Left renal pelvis (tissue), 4 donors: ENCODE measurements around the gene MYBPH. TPM values are rescaled to one million over a fixed set of nuclear protein-coding genes. Genes with fewer than 3 reads are reported as not detected.

Experiments
- DNase-seq, 4 donors: peaks; one replicate each; pipeline ENCODE4 v3.0.0-alpha.2; 2013; ENCODE audit warnings: low read depth in 4 of 4, low spot score in 3 of 4
- polyA plus RNA-seq, 4 donors: library from polyadenylated mRNA; unstranded; fragments of 120-200 nt; gene quantifications; one replicate each; pipeline ENCODE4 v1.2.1, GENCODE V29; 2013; ENCODE audit not compliant: insufficient read length in 4 of 4

The MYBPH gene
- polyA plus RNA-seq, 4 donors: 0.07 to 0.24 (median 0.16) TPM

DNA sequence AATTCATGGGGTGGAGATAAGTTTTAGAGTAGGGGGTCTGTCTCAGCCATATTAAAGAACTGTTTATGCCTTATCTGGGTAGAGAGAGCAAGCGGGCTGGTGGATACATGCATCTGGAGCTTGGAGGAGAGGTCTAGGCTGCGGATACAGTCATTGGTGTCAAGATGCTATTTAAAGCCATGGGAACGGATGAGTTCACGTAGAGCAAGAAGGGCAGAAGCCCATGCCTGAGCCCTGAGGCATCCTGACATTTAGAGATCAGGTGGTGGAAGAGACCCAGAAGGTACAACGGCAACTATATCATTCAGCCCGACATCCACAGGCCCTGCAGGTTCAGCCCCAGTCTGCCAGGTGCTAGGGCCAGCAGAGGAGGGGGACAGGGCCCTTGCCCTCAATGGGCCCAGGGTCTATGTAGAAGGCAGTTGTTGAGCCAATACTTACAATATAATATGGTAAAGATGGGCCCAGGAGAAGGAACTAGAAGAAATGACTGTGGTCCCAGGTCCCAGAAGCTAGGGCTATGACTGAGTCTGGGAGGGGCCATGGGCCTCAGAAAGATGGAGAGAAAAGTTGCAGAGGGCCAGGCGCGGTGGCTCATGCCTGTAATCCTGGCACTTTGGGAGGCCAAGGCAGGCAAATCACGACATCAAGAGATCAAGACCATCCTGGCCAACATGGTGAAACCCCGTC lies 26.0 kb upstream of the MYBPH start:
- DNase-seq: no peak

DNA sequence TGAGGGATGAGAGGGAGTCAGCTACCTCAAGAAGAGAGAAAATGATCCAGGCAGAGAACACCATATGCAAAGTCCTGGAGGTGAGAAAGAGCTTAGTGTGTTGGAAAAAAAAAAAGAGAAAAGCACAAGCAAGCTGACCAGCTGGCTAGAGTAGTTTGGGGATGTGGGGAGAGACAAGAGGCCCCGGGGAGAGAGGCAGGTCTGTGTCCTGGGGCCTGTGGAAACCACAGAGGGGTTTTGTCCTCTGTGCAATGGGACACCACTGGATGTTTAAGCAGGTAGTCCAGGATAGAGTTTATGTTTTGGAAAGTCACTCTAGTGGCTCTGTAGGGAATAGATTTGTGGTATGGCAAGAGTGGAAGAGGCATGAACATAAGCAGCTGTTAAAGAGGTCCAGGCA lies 25.3 kb upstream of the MYBPH start:
- no peak for DNase-seq

DNA sequence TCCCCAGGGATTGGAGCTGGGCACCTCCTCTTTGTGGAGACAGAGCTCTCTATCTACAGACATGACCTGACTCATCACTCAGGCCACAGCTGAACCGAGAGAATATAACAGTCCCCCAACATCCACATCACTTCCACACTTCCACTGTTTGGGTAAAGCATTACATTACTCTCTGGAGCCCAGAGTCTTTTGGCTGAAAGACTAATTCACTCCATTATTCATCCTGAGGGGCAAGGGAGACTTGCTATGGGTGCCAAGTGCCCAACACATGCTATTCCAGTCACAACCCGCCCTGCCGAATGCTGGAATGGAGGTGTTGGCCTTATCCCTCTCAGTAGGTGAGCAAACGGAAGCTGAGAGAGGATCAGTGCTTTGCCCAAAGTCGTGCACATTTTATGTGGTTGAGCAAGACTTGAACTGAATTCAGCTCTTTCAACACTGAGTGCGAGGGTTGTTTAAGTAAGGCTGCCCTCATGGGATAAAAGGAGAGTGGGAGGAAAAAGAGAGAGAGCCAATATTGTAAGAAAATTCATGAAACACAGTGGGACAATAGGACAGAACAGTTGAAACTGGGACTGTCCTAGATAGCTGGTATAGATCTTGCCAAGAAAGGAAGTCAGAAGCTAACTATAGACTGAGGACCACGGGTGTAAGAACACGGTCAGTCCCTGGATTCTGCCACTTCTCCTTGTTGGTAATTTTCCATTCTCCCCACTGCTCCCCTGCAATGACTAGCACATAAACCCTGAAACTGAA lies 24.4 kb upstream of the MYBPH start:
- no peak for DNase-seq

DNA sequence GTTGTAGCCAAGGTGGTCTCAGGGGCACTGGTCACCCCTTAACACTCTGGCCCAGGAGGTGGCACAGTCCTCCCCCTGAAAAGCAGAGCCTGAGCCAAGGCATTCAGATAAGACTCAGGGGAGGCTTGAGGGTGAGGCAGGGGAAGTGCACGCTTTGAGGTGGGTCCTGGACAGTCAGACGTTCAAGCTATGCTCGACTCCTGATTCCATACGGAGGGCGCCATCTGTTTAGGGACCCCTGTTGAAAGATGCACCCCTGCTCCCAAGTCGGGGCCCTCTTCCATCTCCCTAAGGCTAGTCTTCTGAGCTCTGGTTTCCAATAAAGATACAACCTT lies 23.8 kb upstream of the MYBPH start:
- DNase-seq: no peak

DNA sequence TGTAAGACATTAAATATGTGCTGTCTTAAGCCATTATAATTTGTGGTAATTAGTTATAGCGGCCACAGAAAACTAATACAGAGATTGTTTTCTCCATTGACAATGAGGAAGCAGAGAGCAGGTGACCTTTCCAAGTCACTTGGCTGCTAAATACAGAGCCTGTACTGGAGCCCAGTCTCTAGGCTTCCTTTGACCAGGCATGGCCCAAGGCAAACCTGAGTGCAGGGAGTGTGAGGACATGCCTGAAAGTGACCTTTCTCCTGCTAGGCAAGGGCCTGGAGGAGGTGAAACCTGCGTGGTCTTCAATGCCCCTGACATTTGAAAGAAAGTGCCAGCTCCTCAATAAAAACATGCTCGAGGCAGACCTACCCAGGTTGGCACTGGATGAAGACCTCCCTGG lies 23.4 kb upstream of the MYBPH start:
- DNase-seq: no peak

DNA sequence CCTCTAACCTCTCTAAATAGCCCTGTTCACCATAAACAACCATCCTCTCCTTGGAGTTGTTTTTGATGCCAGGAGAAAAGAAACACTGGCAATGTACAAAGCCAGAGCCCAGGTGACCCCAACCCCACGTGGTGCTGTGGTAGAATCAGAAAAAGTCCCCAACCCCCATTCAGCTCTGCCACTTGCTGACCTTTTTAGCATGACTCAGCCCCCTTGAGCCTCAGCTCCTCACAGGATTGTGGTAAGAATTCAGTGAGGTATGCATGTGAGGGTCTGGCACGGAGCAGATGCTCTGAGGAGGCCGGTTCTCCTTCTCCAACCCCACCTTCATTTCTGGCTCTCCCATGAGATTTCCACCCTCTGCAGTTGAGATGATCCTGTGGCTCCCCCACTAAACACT lies 22.0 kb upstream of the MYBPH start:
- no peak for DNase-seq

GRCh38 chr1:203196371-203196770 lies 20.7 kb upstream of the MYBPH start:
- DNase-seq: no peak

DNA sequence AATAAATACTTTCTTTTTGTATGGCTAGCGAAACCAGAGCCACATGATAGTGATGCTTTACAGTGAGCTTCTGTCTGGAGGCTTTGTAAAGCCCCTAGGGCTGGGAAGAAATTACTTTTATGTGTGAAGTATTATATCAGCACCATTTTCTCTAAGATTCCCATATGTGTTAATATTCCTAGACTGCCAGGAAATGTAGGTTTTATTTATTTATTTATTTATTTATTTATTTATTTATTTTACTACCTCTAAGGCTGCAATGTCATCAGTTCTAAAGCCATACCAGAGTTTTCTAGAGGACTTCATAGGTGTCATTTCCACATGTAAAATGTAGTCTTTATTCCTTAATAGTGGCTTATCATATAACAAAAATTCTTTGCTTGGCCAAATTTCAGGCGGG lies 15.3 kb upstream of the MYBPH start:
- no peak for DNase-seq

DNA sequence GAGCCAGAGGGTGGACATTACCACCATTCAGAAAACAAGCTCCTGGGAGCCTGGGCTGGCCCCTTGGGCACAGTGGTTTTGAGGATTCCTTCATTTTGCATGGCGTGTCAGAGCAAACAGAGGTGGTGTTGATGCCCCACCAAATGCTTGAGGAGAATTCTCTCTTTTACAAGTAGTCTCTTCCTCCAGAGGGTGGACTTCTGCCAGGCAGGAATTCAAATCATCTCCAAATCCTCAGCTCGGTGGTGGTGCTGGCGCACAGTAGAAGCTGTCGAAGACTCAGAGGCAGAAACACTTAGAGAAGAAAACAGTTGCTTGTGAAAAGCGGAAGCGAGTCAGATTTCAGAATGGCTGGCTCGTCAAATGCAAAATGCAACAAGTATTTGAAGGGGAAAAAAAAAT lies 14.3 kb upstream of the MYBPH start:
- no peak for DNase-seq

DNA sequence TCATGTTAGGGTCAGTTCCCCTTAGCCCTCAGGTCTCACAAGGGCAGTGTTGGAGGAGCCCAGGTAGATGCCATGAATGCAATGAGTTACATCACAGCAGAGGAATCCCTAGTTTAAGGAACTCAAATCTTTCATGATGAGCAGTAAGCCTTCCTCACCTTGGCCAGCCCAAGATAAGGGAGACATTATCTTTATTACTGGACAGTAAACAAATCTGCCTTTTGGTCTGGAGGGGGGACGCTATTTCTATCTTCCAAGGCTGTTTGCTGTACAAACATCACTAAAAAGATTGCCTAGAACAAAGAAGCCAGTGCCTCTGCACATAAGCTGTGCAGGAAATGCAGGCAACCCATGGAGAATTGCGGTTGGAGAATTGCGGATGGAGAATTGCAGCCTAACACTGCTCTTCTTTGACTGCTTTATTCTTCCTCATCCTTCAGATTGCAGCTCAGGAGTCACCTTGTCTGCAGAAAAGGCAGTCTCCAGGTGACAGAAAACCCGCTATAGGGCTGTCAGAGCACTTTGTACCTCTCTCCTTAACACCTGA lies 13.1 kb upstream of the MYBPH start:
- DNase-seq: no peak

- no peak for DNase-seq
These were observed 12.2 kb upstream of the MYBPH start for GRCh38 chr1:203187689-203188264.

- DNase-seq: no peak
These were observed 11.7 kb upstream of the MYBPH start for GRCh38 chr1:203187304-203187685.

DNA sequence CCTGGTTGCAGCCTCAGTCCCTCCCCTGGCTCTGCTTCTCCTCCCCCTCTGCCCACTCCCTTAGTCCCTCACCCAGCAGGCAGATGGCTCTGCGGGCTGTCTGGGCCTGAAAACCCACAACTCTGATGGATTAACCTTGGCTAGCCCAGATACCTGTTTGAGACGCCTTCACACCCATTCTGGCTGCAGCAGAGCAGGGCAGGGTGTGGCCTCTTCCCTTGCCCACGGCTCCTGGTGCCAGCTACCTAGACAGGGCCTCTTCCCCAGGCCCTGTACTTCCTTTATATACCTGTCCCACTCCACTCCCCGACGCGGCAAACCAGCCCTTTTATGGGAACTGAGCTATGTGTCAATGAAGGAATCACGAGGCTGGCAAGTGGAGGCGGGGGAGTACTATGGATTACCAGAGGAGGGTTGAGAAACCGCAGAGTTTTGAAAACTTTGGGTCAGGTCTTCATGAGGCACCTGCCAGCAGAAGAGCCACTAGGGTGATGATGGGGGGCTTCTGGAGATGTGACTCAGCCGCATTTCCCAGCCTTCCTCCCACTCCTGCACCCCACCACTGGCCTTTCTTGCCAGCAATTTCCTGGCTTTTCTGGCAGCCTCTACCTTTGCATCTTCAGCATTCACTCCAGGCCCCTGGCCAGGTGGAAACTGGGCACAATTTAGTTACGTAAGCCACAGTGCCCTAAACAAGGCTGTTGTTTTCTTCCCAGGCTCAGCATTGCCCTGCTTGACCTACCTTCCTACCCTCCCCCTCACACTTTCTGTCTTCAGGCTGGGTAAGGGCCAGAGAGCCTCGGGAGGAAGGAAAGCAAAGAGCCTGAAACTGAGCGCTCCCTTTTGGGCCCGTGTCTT lies 11.0 kb upstream of the MYBPH start, which contains the start of gene CHI3L1:
Gene CHI3L1, minus strand, starts transcription at position 259 of the 858 bp plus-strand sequence. Its CDS starts 81 bp downstream, at position 178.
- DNase-seq: no peak

DNA sequence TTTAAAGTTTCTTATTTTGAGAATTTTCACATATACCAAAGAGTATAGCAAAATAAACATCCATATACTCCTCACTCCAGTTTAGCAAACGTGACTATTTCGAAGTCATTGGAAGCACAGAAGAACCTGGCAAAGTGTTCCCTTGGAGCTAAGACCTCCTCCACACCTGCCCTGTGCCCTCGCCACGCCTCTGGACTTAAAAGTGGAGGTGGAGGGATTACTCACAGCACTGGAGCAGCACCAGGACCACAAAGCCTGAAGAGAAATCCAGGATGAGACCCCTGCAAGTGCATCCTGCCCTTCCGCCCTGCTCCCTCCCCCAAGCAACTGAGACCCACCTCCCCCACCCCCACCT lies 10.4 kb upstream of the MYBPH start:
- no peak for DNase-seq

- DNase-seq: no peak
These were observed 10.0 kb upstream of the MYBPH start for GRCh38 chr1:203185585-203185984.

- no peak for DNase-seq
These were observed 9.4 kb upstream of the MYBPH start for GRCh38 chr1:203185061-203185461.

GRCh38 chr1:203184467-203184866 lies 8.8 kb upstream of the MYBPH start:
- no peak for DNase-seq

DNA sequence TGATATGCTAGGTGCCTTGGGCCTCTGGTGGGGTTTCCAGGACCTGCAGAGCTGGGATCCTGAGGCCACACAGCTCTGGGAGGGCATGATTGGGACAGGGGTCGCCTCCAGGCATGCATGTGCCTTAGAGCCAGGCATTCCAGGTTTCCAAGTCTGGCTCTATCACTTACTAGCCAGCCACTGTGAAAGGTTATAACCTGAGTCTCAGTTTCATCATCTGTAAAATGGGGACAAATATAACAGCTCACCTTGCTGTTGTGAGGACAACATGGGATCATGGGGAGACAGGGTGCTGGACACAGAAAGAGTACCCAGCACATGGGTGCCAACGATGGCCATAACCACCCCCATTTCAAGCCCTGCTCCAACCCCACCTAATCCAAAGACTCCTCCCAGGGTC lies 8.2 kb upstream of the MYBPH start:
- DNase-seq: no peak

DNA sequence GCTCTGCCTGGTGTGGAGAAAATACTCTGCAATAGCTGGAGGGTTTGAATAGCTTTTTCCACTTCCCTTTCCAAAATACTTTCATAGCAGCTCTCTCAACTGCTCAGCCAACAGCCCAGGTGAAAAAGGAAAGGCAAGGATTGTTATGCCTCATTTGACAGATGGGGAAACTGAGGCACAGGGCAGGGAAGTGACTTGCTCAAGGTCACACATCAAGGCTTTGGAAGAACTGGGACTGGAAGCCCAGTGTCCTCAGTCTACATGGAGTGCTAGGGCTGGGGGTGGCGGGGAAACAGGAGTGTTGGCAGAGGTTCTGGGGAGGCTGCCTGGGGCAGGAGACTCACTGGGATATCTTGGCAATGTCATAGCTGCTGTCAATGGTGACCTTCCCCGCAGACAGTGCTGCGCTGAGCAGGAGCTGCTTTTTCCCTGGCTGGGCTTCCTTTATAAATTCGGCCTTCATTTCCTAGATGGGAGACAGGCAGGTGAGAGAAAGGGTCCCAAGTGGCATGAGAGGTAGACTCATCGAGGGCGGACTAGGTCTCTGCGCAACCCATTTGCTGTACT lies 6.8 kb upstream of the MYBPH start:
- no peak for DNase-seq

DNA sequence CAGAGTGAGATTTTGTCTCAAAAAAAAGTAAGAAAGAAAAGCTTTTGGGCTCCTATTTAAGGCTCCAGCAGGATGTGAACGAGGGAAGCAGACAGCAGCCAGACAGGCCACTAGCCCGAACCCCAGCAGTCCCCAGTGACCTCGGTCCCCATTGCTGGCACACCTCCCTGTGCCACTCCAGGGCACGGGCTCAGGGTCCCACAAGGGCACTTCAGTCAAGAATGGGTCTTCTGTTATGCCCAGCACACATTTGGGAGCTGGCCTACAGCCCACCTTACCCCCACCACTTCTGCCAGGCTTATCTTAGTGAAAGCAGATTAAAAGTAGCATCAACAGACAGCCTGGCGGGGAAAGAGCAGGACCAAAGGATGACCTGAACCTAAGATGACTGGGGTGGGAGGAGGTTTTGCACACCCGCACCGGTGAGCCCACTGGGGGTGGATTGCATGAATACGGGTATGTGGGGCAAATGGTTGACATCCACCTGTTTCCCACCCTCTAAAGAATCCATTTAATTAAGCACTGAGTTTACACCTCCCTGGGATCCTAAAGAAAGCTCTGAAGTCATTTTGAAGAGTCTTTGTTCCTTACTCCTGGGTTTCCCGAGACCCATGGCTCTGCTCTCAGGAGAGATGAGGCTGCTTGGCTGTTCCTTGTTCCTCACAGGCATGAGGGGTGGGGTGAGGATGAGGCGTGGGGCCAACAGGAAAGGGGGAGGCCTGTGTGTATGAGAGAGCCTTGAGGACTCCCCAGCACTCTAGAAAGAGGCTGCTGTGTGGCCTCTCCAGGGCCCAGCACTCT lies 6.2 kb upstream of the MYBPH start:
- DNase-seq: no peak
